Coronary artery (tissue), 2 donors: ENCODE results near the gene CCDC14.
A peak's percentile ranks its signal among the peaks of the same experiment; 100 is the strongest.
"Not testable (repeated sequence)": the region's sequence is repeated elsewhere in the genome, so short reads cannot be mapped to it uniquely, and the experiment has no call there.

Experiments used
- DNase-seq: peaks from one replicate; pipeline ENCODE4 v3.0.0-alpha.2; 2017; ENCODE audit warnings: low spot score
- H3K27ac ChIP-seq, 2 donors: fragments of 200-600 bp; sonication (generic); one replicate each; pipeline ENCODE4 v1.5.1; 2016 to 2019
- H3K4me3 ChIP-seq: fragments of 200-600 bp; sonication (generic); 2 replicates; pipeline ENCODE4 v1.5.1; 2016; ENCODE audit warnings: mild to moderate bottlenecking, moderate library complexity
- CTCF ChIP-seq: fragments of 200-600 bp; sonication (generic); IDR thresholded peaks from one replicate; pipeline ENCODE4 v1.5.1; 2019; ENCODE audit warnings: antibody characterized with exemption

CCDC14 gene

GRCh38 chr3:123986427-123986826 is 25.4 kb upstream of the CCDC14 start:
- Histone ChIP-seq H3K4me3 (no peak overlapping the region), H3K27ac (no peak overlapping the region)
- DNase-seq, result no peak
- no peak for TF ChIP-seq CTCF

- Histone ChIP-seq H3K27ac (no peak overlapping the region), H3K4me3 (no peak overlapping the region)
- no peak for DNase-seq
- no peak for TF ChIP-seq CTCF
Observed at GRCh38 chr3:123984957-123985356, 23.9 kb upstream of the CCDC14 start.

GRCh38 chr3:123984350-123984749 is 23.3 kb upstream of the CCDC14 start:
- H3K4me3 ChIP-seq, result no peak overlapping the region
- no peak for TF ChIP-seq CTCF

GRCh38 chr3:123981317-123981716 is 20.3 kb upstream of the CCDC14 start:
- DNase-seq, H3K4me3 ChIP-seq: not testable (repeated sequence)

More at GRCh38 chr3:123984350-123984749, 23.3 kb upstream of the CCDC14 start:
- no peak overlapping the region for H3K27ac ChIP-seq
- DNase-seq, result no peak

GRCh38 chr3:123980539-123980938 is 19.5 kb upstream of the CCDC14 start:
- no peak for DNase-seq
- peak overlapping the region; percentile 71 for H3K4me3 ChIP-seq
- no peak overlapping the region for H3K27ac ChIP-seq
- TF ChIP-seq CTCF, result no peak

More at GRCh38 chr3:123981317-123981716, 20.3 kb upstream of the CCDC14 start:
- H3K27ac ChIP-seq, result not testable (repeated sequence)

- peak overlapping the region; percentile 71 for H3K4me3 ChIP-seq
- peak; percentile 64 for TF ChIP-seq CTCF
- DNase-seq, result not testable (repeated sequence)
- H3K27ac ChIP-seq, result peak overlapping the region in 1 of 2 donors; percentile 56
Observed at GRCh38 chr3:123979525-123980501, 18.8 kb upstream of the CCDC14 start.

- H3K4me3 ChIP-seq, DNase-seq, H3K27ac ChIP-seq: not testable (repeated sequence)
Observed at GRCh38 chr3:123976904-123977303, 15.9 kb upstream of the CCDC14 start.

- H3K27ac ChIP-seq, DNase-seq, H3K4me3 ChIP-seq: not testable (repeated sequence)
Observed at GRCh38 chr3:123976181-123976898, 15.3 kb upstream of the CCDC14 start.

- not testable (repeated sequence) for H3K27ac ChIP-seq, DNase-seq
Observed at GRCh38 chr3:123975030-123975429, 14.0 kb upstream of the CCDC14 start.

More at GRCh38 chr3:123975030-123975429, 14.0 kb upstream of the CCDC14 start:
- H3K4me3 ChIP-seq, result not testable (repeated sequence)
